ENCODE data around the gene SGCG. TPM values are rescaled to one million over a fixed set of nuclear protein-coding genes. Genes with fewer than 3 reads are reported as not detected.

SGCG gene
- total and polyA plus RNA-seq, 2 of the 4 experiments (the other 2 are of a cell fraction), result under 0.01 TPM; not detected in 1

- H2AK9ac ChIP-seq (replicated peaks; ENCODE audit: low read depth, low read length, poor library complexity), result no peak overlapping the region
- no peak overlapping the region for H3K4me2 ChIP-seq (ENCODE audit: low read depth, low read length)
- POLR2A ChIA-PET (ENCODE audit: unreplicated experiment), result no interaction called here
- BruUV-seq (replicated peaks), result no TSS peak
- H2BK15ac ChIP-seq (ENCODE audit: low read depth, low read length), result no peak overlapping the region
- H3K79me1 ChIP-seq (ENCODE audit: low read depth in 1 of 2, low read length in 2 of 2), result no peaks in the 10 kb centered on the region
- TF ChIP-seq SMC3 (IDR thresholded peaks at IDR 0.05; ENCODE audit: low read depth, low read length) (no peak), MXI1 (IDR thresholded peaks at IDR 0.05; ENCODE audit: borderline replicate concordance, low read depth, low read length) (no peak), MAFK (IDR thresholded peaks at IDR 0.05; ENCODE audit: low read depth, low read length) (no peak), BHLHE40 (IDR thresholded peaks at IDR 0.05; ENCODE audit: low read depth, low read length) (no peak), RAD21 (IDR thresholded peaks at IDR 0.05; ENCODE audit: low read length) (no peak), USF2 (IDR thresholded peaks at IDR 0.05; ENCODE audit: low read depth, low read length) (no peak), RCOR1 (IDR thresholded peaks at IDR 0.05; ENCODE audit: insufficient replicate concordance, low read length) (no peak), CHD1 (IDR thresholded peaks at IDR 0.05; ENCODE audit: low read depth, low read length) (no peak), FOS (IDR thresholded peaks at IDR 0.05; ENCODE audit: low read depth, low read length) (no peak), POLR2A (IDR thresholded peaks at IDR 0.05; ENCODE audit: low read depth, low read length) (no peak), NFE2L2 (IDR thresholded peaks at IDR 0.05; ENCODE audit: low read depth, low read length) (no peak)
- H3K4me1 ChIP-seq (ENCODE audit: control insufficient read depth, insufficient read depth, low read length), result no peaks in the 10 kb centered on the region
- no peak overlapping the region for H2BK20ac ChIP-seq (ENCODE audit: low read depth, low read length)
- no peaks in the 10 kb centered on the region for H3K36me3 ChIP-seq (ENCODE audit: control insufficient read depth, insufficient read depth, low read length)
- no peak for ATAC-seq (ENCODE audit: low read depth)
- no peak overlapping the region for H4K91ac ChIP-seq (ENCODE audit: insufficient read depth, low read depth, low read length)
- H3K4ac ChIP-seq (ENCODE audit: low read depth, low read length), result no peak overlapping the region
- H3K23ac ChIP-seq (ENCODE audit: low read depth, low read length), result no peak overlapping the region
- no peaks in the 10 kb centered on the region for H3K9me3 ChIP-seq (ENCODE audit: control insufficient read depth, insufficient read depth, low read length)
- H4K5ac ChIP-seq (ENCODE audit: low read depth, low read length), result no peak overlapping the region
- intact Hi-C loops (cut with micrococcal nuclease), result no loop called here
- no peak overlapping the region for H3K18ac ChIP-seq (ENCODE audit: low read depth, low read length)
- CTCF ChIA-PET, result no interaction called here
- H4K20me1 ChIP-seq (ENCODE audit: insufficient read depth, low read length), result no peaks in the 10 kb centered on the region
- WGBS, 2 experiments (ENCODE audit: extremely low coverage in 2 of 2, insufficient read length in 1 of 2), result no CpG with 5 or more reads among the region's 5 CpGs
- in situ Hi-C loops (cut with MboI; ENCODE audit: low sequenced_read_pairs), result no loop called here
- H3K14ac ChIP-seq (replicated peaks; ENCODE audit: low read depth, low read length), result no peak overlapping the region
- H3K56ac ChIP-seq (ENCODE audit: extremely low read depth, insufficient read depth, low read length), result no peak overlapping the region
- no peaks in the 10 kb centered on the region for H3K9me1 ChIP-seq (ENCODE audit: insufficient read depth, low read length)
- no peak overlapping the region for H3K9ac ChIP-seq (ENCODE audit: low read depth, low read length)
- no peak for DNase-seq
- H2AFZ ChIP-seq (replicated peaks; ENCODE audit: low read length, poor library complexity), result no peak overlapping the region
- no peak overlapping the region for H2AK5ac ChIP-seq (ENCODE audit: low read depth, low read length)
- H3K27me3 ChIP-seq (ENCODE audit: control insufficient read depth, insufficient read depth, low read length), result no peaks in the 10 kb centered on the region; the same call in 1 of the 2 replicates
- no peak overlapping the region for H3K27ac ChIP-seq (ENCODE audit: insufficient read depth, low read length)
- H4K8ac ChIP-seq (ENCODE audit: low read depth in 2 of 2, low read length in 2 of 2), result no peak overlapping the region
- dilution Hi-C loops (cut with HindIII; ENCODE audit: low sequenced_read_pairs, unreplicated experiment), result no loop called here
- H2BK5ac ChIP-seq (ENCODE audit: low read depth, low read length, poor library complexity, severe bottlenecking), result no peak overlapping the region
- no peak overlapping the region for H2BK120ac ChIP-seq (ENCODE audit: low read depth, low read length)
- no peak overlapping the region for H3K4me3 ChIP-seq (ENCODE audit: insufficient read depth, low read depth, low read length)
These were observed 22.7 kb downstream of the SGCG start for GRCh38 chr13:23203516-23203915.
